ENCODE measurements around the gene SMAD1.

- TF ChIP-seq, protein P1, sequence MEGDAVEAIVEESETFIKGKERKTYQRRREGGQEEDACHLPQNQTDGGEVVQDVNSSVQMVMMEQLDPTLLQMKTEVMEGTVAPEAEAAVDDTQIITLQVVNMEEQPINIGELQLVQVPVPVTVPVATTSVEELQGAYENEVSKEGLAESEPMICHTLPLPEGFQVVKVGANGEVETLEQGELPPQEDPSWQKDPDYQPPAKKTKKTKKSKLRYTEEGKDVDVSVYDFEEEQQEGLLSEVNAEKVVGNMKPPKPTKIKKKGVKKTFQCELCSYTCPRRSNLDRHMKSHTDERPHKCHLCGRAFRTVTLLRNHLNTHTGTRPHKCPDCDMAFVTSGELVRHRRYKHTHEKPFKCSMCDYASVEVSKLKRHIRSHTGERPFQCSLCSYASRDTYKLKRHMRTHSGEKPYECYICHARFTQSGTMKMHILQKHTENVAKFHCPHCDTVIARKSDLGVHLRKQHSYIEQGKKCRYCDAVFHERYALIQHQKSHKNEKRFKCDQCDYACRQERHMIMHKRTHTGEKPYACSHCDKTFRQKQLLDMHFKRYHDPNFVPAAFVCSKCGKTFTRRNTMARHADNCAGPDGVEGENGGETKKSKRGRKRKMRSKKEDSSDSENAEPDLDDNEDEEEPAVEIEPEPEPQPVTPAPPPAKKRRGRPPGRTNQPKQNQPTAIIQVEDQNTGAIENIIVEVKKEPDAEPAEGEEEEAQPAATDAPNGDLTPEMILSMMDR (conservative IDR thresholded peaks at IDR 0.05 in 1 of 2, IDR thresholded peaks at IDR 0.05 in 1 of 2; ENCODE audit: low read depth in 1 of 2, low read length in 2 of 2), result no peak
- TF ChIP-seq EZH2 (IDR thresholded peaks at IDR 0.05; ENCODE audit: low read length, missing control alignments), result no peak
Measured at GRCh38 chr4:145587088-145587754, 105.6 kb downstream of the SMAD1 start.
